ENCODE results near the gene COL28A1.

The COL28A1 gene

DNA sequence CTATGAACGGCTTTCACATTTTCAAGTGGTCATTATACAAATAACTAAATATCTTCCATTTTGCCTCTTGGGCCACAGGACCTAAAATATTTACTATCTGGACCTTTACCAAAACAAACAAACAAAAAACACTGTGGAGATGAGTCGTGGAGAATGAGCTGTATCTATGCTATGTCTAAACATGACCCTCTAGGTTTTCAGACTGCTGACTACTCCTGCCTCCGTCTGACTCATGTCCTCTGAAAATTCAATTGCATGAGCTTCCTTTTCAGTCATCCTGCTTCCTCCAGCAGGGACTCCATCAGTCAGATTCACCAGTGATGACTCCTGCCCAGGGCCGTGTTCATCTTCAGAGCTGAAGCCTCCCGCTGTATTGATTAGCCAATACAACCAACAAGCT lies 96.8 kb downstream of the COL28A1 start:
- no peaks in the 10 kb centered on the region for H3K36me3 Mint-ChIP-seq (ENCODE audit: low read depth)
- no peaks in the 10 kb centered on the region for H3K27me3 Mint-ChIP-seq
- H3K4me3 Mint-ChIP-seq, result no peak overlapping the region
- no peak overlapping the region for H3K27ac Mint-ChIP-seq
- peaks cover 6% of the 10 kb centered on the region for H3K4me1 Mint-ChIP-seq (ENCODE audit: low read depth)
- H3K9me3 Mint-ChIP-seq, result no peaks in the 10 kb centered on the region

DNA sequence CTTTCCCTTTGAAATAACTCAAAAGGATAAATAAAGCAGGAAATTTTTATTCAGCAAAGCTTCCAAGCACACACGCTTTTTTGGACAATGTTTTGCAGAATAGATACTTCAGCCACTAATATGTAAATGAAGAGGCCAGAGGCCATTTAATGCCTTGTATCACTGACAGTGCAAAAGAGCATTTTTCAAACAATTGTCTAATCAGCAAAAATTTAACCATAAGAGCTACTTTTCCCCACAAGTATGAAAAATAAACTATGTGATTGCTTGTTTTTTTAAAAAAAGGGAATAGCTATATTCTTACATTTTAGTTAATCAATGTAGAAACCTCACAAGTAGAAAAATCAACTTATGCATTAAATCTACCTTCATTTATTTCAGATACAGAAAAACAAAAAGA lies 99.7 kb downstream of the COL28A1 start:
- H3K9me3 Mint-ChIP-seq, result no peaks in the 10 kb centered on the region
- H3K36me3 Mint-ChIP-seq (ENCODE audit: low read depth), result no peaks in the 10 kb centered on the region
- H3K4me1 Mint-ChIP-seq (ENCODE audit: low read depth), result no peaks in the 10 kb centered on the region
- peaks cover 9% of the 10 kb centered on the region for H3K27me3 Mint-ChIP-seq
- no peak overlapping the region for H3K27ac Mint-ChIP-seq
- no peak overlapping the region for H3K4me3 Mint-ChIP-seq

GRCh38 chr7:7434329-7434728 lies 101.3 kb downstream of the COL28A1 start:
- Mint-ChIP-seq H3K4me3 (no peak overlapping the region), H3K27ac (no peak overlapping the region), H3K4me1 (ENCODE audit: low read depth) (no peaks in the 10 kb centered on the region)

GRCh38 chr7:7433811-7434210 lies 101.9 kb downstream of the COL28A1 start:
- H3K27ac Mint-ChIP-seq, result no peak overlapping the region
- no peaks in the 10 kb centered on the region for H3K4me1 Mint-ChIP-seq (ENCODE audit: low read depth)
- no peaks in the 10 kb centered on the region for H3K9me3 Mint-ChIP-seq
- H3K27me3 Mint-ChIP-seq, result peaks cover 9% of the 10 kb centered on the region
- no peaks in the 10 kb centered on the region for H3K36me3 Mint-ChIP-seq (ENCODE audit: low read depth)
- H3K4me3 Mint-ChIP-seq, result no peak overlapping the region

More at GRCh38 chr7:7434329-7434728, 101.3 kb downstream of the COL28A1 start:
- Mint-ChIP-seq H3K27me3 (peaks cover 9% of the 10 kb centered on the region), H3K9me3 (no peaks in the 10 kb centered on the region), H3K36me3 (ENCODE audit: low read depth) (no peaks in the 10 kb centered on the region)

- no peak overlapping the region for H3K27ac Mint-ChIP-seq
- H3K4me3 Mint-ChIP-seq, result no peak overlapping the region
- no peaks in the 10 kb centered on the region for H3K4me1 Mint-ChIP-seq (ENCODE audit: low read depth)
- no peaks in the 10 kb centered on the region for H3K36me3 Mint-ChIP-seq (ENCODE audit: low read depth)
- peaks cover 9% of the 10 kb centered on the region for H3K27me3 Mint-ChIP-seq
- no peaks in the 10 kb centered on the region for H3K9me3 Mint-ChIP-seq
Measured at GRCh38 chr7:7432979-7433378, 102.7 kb downstream of the COL28A1 start.

GRCh38 chr7:7428806-7429205 lies 106.9 kb downstream of the COL28A1 start:
- Mint-ChIP-seq H3K36me3 (ENCODE audit: low read depth) (no peaks in the 10 kb centered on the region), H3K27ac (no peak overlapping the region), H3K9me3 (no peaks in the 10 kb centered on the region), H3K4me1 (ENCODE audit: low read depth) (peaks cover 14% of the 10 kb centered on the region), H3K27me3 (peaks cover 9% of the 10 kb centered on the region), H3K4me3 (no peak overlapping the region)

DNA sequence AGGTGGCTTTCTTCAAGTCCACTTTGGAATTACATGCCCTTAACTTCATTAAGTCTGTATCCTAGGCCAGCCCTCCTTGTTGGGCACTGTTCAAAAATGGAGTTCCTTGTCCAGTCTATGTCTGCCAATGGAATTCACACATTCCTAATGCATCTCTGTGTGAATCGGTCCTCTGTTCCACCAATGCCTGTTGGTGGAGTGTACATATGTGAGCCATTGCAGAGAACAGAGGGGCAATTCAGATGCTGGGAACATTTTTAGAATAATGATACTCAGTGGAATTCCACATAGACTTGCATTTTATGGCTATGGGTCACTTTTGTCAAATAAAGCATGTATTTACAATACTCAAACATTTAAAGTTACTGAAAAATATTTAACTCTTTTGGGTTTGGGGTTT lies 108.3 kb downstream of the COL28A1 start:
- Mint-ChIP-seq H3K9me3 (no peaks in the 10 kb centered on the region), H3K36me3 (ENCODE audit: low read depth) (no peaks in the 10 kb centered on the region), H3K4me1 (ENCODE audit: low read depth) (peaks cover 14% of the 10 kb centered on the region), H3K27me3 (peaks cover 9% of the 10 kb centered on the region), H3K27ac (no peak overlapping the region), H3K4me3 (no peak overlapping the region)

DNA sequence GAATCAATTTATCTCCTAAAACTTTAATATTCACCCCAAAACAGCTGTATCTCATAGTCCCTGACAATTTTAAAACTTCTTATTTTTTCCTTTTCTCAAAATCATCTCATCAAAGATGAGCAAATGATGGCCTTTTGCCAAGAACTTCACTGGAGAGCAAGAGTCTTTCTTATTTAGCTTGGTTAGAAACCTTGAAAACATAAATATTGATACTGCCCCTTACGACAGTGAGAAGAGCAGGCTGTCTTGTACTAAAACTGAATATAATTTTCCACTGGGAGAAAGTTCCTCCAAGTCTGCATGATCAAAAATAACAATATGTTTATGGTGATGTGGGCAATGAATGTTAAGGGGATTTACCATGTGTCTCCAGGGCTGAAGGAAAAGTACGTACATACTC lies 109.0 kb downstream of the COL28A1 start:
- Mint-ChIP-seq H3K4me1 (ENCODE audit: low read depth) (peaks cover 14% of the 10 kb centered on the region), H3K4me3 (no peak overlapping the region), H3K9me3 (no peaks in the 10 kb centered on the region), H3K27ac (no peak overlapping the region), H3K36me3 (ENCODE audit: low read depth) (no peaks in the 10 kb centered on the region), H3K27me3 (peaks cover 5% of the 10 kb centered on the region)

DNA sequence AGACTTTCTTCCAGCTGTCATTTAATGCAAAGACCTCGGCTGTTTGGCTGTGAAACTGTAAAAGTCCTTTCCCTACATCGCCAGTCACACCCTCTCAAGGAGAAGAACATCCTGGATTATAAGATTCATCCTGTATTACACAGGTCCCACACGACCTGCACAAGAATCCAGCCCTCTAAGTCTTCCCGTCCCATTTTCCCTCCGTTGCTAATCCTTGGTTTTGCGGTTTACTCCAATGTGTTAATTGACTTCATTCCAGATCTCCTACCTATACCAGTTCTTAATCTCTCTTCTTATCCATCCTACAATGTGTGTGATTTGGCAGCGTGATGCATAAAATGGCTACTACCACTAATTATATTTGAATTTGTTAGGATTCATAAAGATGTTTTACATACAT lies 110.4 kb downstream of the COL28A1 start:
- Mint-ChIP-seq H3K36me3 (ENCODE audit: low read depth) (no peaks in the 10 kb centered on the region), H3K27me3 (no peaks in the 10 kb centered on the region), H3K4me3 (no peak overlapping the region), H3K27ac (no peak overlapping the region), H3K9me3 (no peaks in the 10 kb centered on the region), H3K4me1 (ENCODE audit: low read depth) (peaks cover 14% of the 10 kb centered on the region)

DNA sequence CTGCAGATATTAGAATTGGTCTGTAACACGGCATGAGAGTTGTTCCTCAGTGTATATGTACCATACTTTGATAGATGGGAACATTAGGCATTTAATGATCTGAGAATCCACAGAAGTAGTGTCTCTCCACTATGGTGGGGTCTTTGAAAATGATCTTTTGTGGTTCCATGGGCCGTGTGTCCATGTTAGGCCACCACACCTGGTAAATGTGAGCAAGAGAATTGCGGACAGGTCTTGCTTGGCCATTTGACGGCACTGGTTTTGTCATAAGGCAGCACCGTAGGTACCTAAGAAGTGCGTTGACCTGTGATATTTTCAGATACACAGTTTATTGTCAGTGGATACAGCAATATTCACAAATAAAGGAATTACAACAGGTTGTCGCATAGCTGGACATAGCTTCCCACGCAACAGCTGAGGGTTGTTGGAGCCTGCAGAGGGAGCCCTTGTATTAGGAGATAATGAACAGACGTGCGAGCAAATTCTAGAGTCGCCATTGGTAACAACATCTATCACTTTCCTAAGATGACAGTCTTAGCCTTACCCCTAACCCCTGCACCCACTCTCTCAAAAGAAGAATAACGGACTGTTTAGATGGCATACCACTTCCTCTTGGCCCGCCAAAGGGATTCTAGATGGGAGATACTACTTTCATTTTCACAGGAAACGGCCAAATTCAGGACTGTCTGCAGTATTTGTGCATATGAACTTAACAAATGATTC lies 111.4 kb downstream of the COL28A1 start:
- peak overlapping the region; percentile 79 for H3K27ac Mint-ChIP-seq
- peaks cover 14% of the 10 kb centered on the region for H3K4me1 Mint-ChIP-seq (ENCODE audit: low read depth)
- H3K4me3 Mint-ChIP-seq, result peak overlapping the region; percentile 81
- no peaks in the 10 kb centered on the region for H3K9me3 Mint-ChIP-seq
- H3K27me3 Mint-ChIP-seq, result no peaks in the 10 kb centered on the region
- no peaks in the 10 kb centered on the region for H3K36me3 Mint-ChIP-seq (ENCODE audit: low read depth)

- H3K27me3 Mint-ChIP-seq, result no peaks in the 10 kb centered on the region
- H3K27ac Mint-ChIP-seq, result no peak overlapping the region
- H3K36me3 Mint-ChIP-seq (ENCODE audit: low read depth), result no peaks in the 10 kb centered on the region
- no peak overlapping the region for H3K4me3 Mint-ChIP-seq
- no peaks in the 10 kb centered on the region for H3K9me3 Mint-ChIP-seq
- H3K4me1 Mint-ChIP-seq (ENCODE audit: low read depth), result peaks cover 14% of the 10 kb centered on the region
Measured at GRCh38 chr7:7422641-7423040, 113.0 kb downstream of the COL28A1 start.

DNA sequence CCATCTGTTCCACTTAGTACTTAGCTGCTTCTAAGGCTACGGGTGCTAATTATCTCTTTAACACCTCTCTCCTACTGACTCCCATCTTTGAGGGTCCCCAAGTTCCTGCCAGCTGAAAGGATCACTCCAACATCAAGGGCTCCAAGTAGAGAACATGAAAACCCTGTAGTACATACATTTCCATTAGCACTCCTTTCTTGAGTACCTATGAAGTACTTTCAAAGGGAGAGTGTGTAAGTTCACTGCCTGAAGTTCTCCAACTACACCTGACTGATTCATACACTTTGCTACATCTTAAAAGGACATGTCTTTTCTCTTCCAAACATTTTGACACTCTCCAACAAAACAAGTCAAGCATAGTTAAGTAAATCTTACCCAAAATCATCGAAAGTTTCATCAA lies 113.8 kb downstream of the COL28A1 start:
- Mint-ChIP-seq H3K4me1 (ENCODE audit: low read depth) (peaks cover 14% of the 10 kb centered on the region), H3K9me3 (no peaks in the 10 kb centered on the region), H3K27ac (no peak overlapping the region), H3K27me3 (no peaks in the 10 kb centered on the region), H3K4me3 (no peak overlapping the region), H3K36me3 (ENCODE audit: low read depth) (no peaks in the 10 kb centered on the region)

- peaks cover 7% of the 10 kb centered on the region for H3K4me1 Mint-ChIP-seq (ENCODE audit: low read depth)
- no peak overlapping the region for H3K27ac Mint-ChIP-seq
- no peaks in the 10 kb centered on the region for H3K27me3 Mint-ChIP-seq
Measured at GRCh38 chr7:7418997-7419396, 116.7 kb downstream of the COL28A1 start.

DNA sequence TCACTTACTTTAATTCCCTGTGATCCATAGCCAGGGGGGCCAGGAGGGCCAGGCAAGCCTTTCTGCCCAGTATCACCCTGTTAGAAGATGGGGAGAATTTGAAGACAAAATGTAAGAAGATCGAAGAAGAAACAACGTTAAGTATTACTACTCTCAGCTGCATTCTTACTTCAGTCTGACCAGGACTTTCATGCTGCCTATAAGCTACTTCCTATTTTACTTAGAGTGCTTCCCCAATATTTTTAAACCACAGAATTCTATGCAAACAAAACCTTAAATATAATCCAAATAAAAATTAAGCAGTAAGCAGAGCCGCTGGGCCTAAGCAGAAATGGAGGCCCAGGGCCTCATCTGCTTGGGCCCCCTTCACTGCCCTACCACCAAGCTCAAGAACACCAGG lies 117.8 kb downstream of the COL28A1 start:
- Mint-ChIP-seq H3K27me3 (no peaks in the 10 kb centered on the region), H3K4me3 (no peak overlapping the region), H3K4me1 (ENCODE audit: low read depth) (peaks cover 6% of the 10 kb centered on the region), H3K9me3 (no peaks in the 10 kb centered on the region), H3K27ac (no peak overlapping the region), H3K36me3 (ENCODE audit: low read depth) (no peaks in the 10 kb centered on the region)

More at GRCh38 chr7:7418997-7419396, 116.7 kb downstream of the COL28A1 start:
- no peaks in the 10 kb centered on the region for H3K36me3 Mint-ChIP-seq (ENCODE audit: low read depth)
- no peaks in the 10 kb centered on the region for H3K9me3 Mint-ChIP-seq
- no peak overlapping the region for H3K4me3 Mint-ChIP-seq

GRCh38 chr7:7417414-7417813 lies 118.3 kb downstream of the COL28A1 start:
- Mint-ChIP-seq H3K27me3 (no peaks in the 10 kb centered on the region), H3K4me1 (ENCODE audit: low read depth) (peaks cover 6% of the 10 kb centered on the region), H3K27ac (no peak overlapping the region), H3K36me3 (ENCODE audit: low read depth) (no peaks in the 10 kb centered on the region), H3K4me3 (no peak overlapping the region), H3K9me3 (no peaks in the 10 kb centered on the region)

All from stimulated activated naive CD8-positive, alpha-beta T cell treated with anti-CD3 and anti-CD28 coated beads, Interleukin-15, Interleukin-2, amounts not matched to agents 100 ng/mL and 50 ng/mL, for 24 hours (primary cell).